DMS114 treated with DMSO at 0.1 percent for 48 hours (cell line): Measurements from ENCODE around the gene TBX10.

Experiments
- DNase-seq: peaks from one replicate; lab custom pipeline; 2025; ENCODE audit not compliant: unreplicated experiment; lab: John Stamatoyannopoulos, UW

Gene TBX10

GRCh38 chr11:67617243-67617953 is 22.2 kb downstream of the TBX10 start:
- DNase-seq = no peak

- DNase-seq = no peak
These were observed 22.9 kb downstream of the TBX10 start for GRCh38 chr11:67616431-67617242.

- DNase-seq = no peak
These were observed 23.7 kb downstream of the TBX10 start for GRCh38 chr11:67615728-67616430.

GRCh38 chr11:67614730-67615714 is 24.5 kb downstream of the TBX10 start:
- DNase-seq = peak; percentile 79

- DNase-seq = peak; percentile 88
These were observed 25.4 kb downstream of the TBX10 start for GRCh38 chr11:67613960-67614715.

- no peak for DNase-seq
These were observed 26.1 kb downstream of the TBX10 start for GRCh38 chr11:67613313-67613959.

GRCh38 chr11:67612751-67613150 is 26.8 kb downstream of the TBX10 start:
- no peak for DNase-seq

GRCh38 chr11:67611704-67612587 is 27.6 kb downstream of the TBX10 start:
- no peak for DNase-seq

- no peak for DNase-seq
These were observed 28.4 kb downstream of the TBX10 start for GRCh38 chr11:67611165-67611564.

GRCh38 chr11:67610302-67610868 is 29.2 kb downstream of the TBX10 start:
- DNase-seq = no peak

GRCh38 chr11:67609316-67609715 is 30.2 kb downstream of the TBX10 start:
- DNase-seq = no peak

GRCh38 chr11:67608486-67608885 is 31.1 kb downstream of the TBX10 start:
- DNase-seq = no peak

- DNase-seq = no peak
These were observed 32.1 kb downstream of the TBX10 start for GRCh38 chr11:67607507-67607906.

GRCh38 chr11:67606492-67607295 is 32.9 kb downstream of the TBX10 start, which contains the start of gene NDUFV1:
TSS of gene NDUFV1 (plus strand) at chr11:67606936. CDS start at chr11:67607005, 69 bp downstream.
- peak; percentile 100 for DNase-seq

GRCh38 chr11:67606093-67606491 is 33.5 kb downstream of the TBX10 start:
- DNase-seq = no peak

- no peak for DNase-seq
These were observed 34.1 kb downstream of the TBX10 start for GRCh38 chr11:67605231-67606011.
